ENCODE results near the gene ST6GAL1. TPM values are rescaled to one million over a fixed set of nuclear protein-coding genes. Genes with fewer than 3 reads are reported as not detected.

ST6GAL1 gene
- total and polyA plus RNA-seq, 4 experiments from 2014 or later, result 165 to 232 (median 197) TPM

- peaks cover 56% of the 10 kb centered on the region for H3K4me1 ChIP-seq (ENCODE audit: insufficient read depth, low read length)
- H3K4me3 Mint-ChIP-seq, result peak overlapping the region in 5 of 8 donors; percentile 29 to 66 (median 54)
Measured at GRCh38 chr3:187062526-187063177, 132.3 kb downstream of the ST6GAL1 start.

GRCh38 chr3:187063286-187064121 is 133.2 kb downstream of the ST6GAL1 start:
- peak overlapping the region; percentile 76 to 92 (median 87) for H3K27ac Mint-ChIP-seq
- peak overlapping the region in 6 of 8 donors; percentile 29 to 66 (median 54) for H3K4me3 Mint-ChIP-seq
- no peak overlapping the region for H3K4me3 ChIP-seq (ENCODE audit: low read length in 2 of 2)
- no peaks in the 10 kb centered on the region for H3K9me3 ChIP-seq (ENCODE audit: control insufficient read depth in 1 of 2, low read length in 2 of 2)
- peaks cover 59% of the 10 kb centered on the region for H3K4me1 ChIP-seq (ENCODE audit: insufficient read depth, low read length)
- no peaks in the 10 kb centered on the region for H3K27me3 ChIP-seq (ENCODE audit: insufficient read depth, low read length)
- peak overlapping the region; percentile 31 for H3K27ac ChIP-seq (ENCODE audit: low read depth, low read length)
- H3K36me3 Mint-ChIP-seq, result peaks cover 67 to 84% of the 10 kb centered on the region in 2 donors
- peak in 3 of 5 donors; percentile 11 to 29 (median 22) for DNase-seq
- intact Hi-C loops (cut with micrococcal nuclease), result loop anchor here (2.0 to 10.0 kb wide), 3 partner anchors 15 to 59 kb away; no protein-coding TSS in a partner anchor
- peaks cover 49 to 77% (median 63%) of the 10 kb centered on the region in 4 donors for H3K4me1 Mint-ChIP-seq
- H3K27me3 Mint-ChIP-seq, result no peaks in the 10 kb centered on the region
- ChIA-PET CTCF (ENCODE audit: partially characterized antibody) (interaction anchor here (1.1 to 6.2 kb wide), 3 partner anchors 154 to 218 kb away, joined by 3 to 42 read pairs (median 3); no protein-coding TSS in a partner anchor), POLR2A (ENCODE audit: partially characterized antibody) (interaction anchor here (0.9 to 6.6 kb wide), 4 partner anchors 36 to 214 kb away, joined by 3 to 39 read pairs (median 6); no protein-coding TSS in a partner anchor)
- no peaks in the 10 kb centered on the region for H3K9me3 Mint-ChIP-seq
- peaks cover 61% of the 10 kb centered on the region for H3K36me3 ChIP-seq (ENCODE audit: insufficient read depth, low read length)

More at GRCh38 chr3:187062526-187063177, 132.3 kb downstream of the ST6GAL1 start:
- ChIA-PET CTCF (ENCODE audit: partially characterized antibody) (interaction anchor here (1.2 kb wide), 1 partner anchor 154 kb away, joined by 3 read pairs; no protein-coding TSS in a partner anchor), POLR2A (ENCODE audit: partially characterized antibody) (interaction anchor here (0.9 to 1.8 kb wide), 2 partner anchors 35 to 213 kb away, joined by 3 to 10 read pairs; no protein-coding TSS in a partner anchor)
- peak overlapping the region; percentile 45 to 89 (median 87) for H3K27ac Mint-ChIP-seq
- Histone ChIP-seq H3K36me3 (ENCODE audit: insufficient read depth, low read length) (peaks cover 60% of the 10 kb centered on the region), H3K27me3 (ENCODE audit: insufficient read depth, low read length) (no peaks in the 10 kb centered on the region), H3K4me3 (ENCODE audit: low read length in 2 of 2) (no peak overlapping the region), H3K9me3 (ENCODE audit: control insufficient read depth in 1 of 2, low read length in 2 of 2) (no peaks in the 10 kb centered on the region), H3K27ac (ENCODE audit: low read depth, low read length) (peak overlapping the region; percentile 6)
- peaks cover 0 to 5% (median 0%) of the 10 kb centered on the region in 8 donors for H3K9me3 Mint-ChIP-seq
- peaks cover 50 to 80% (median 64%) of the 10 kb centered on the region in 4 donors for H3K4me1 Mint-ChIP-seq
- H3K27me3 Mint-ChIP-seq, result no peaks in the 10 kb centered on the region
- H3K36me3 Mint-ChIP-seq, result peaks cover 71 to 85% of the 10 kb centered on the region in 2 donors
- intact Hi-C loops (cut with micrococcal nuclease), result loop anchor here (2.0 to 10.0 kb wide), 3 partner anchors 14 to 58 kb away; no protein-coding TSS in a partner anchor
- DNase-seq, result no peak

DNA sequence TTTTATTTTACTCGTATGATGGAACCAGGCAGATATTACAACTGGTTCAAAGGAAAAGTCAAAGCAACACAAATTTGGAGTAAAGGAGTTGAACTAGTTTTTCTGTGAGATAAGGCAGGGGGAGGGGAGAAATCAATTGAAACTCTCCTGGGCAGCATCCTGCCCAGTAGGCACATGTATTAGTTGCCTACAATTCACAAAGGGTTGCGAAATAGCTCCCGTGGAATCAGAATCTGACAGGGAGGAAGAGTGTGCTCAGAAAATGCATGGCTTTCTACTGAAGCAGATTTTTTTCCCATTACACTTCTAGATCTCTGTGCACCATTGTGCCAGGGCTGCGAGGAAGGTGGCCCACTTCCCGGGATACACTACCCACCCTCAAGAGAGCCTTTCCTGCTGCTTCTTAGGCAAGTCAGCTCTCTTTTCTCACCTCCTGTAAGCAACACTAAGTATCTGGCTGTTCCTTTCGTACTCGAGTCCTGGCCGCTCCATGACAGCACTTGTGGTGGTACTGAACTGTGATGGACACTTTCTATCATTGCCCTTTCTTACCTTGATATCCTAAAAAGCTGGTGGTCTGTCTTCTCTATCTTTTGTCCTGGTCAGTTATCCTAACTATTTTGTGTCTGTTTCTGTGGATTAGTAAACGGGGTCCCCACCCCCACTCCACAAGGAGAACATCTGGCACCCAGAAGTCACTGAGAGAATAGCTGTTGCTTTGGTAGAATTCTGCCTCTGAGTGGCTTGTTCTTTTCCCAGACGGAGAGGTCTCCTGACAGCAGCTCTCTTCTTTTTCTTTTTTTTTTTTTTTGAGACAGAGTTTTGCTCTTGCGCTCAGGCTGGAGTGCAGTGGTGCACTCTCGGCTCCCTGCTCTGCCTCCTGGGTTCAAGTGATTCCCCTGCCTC is 134.1 kb downstream of the ST6GAL1 start:
- Mint-ChIP-seq H3K27me3 (no peaks in the 10 kb centered on the region), H3K27ac (peak overlapping the region; percentile 6 to 89 (median 87)), H3K36me3 (peaks cover 62 to 82% of the 10 kb centered on the region in 2 donors), H3K4me3 (peak overlapping the region in 1 of 8 donors; percentile 5), H3K9me3 (no peaks in the 10 kb centered on the region), H3K4me1 (peaks cover 45 to 72% (median 56%) of the 10 kb centered on the region in 4 donors)
- Histone ChIP-seq H3K27ac (ENCODE audit: low read depth, low read length) (peak overlapping the region; percentile 31), H3K9me3 (ENCODE audit: control insufficient read depth in 1 of 2, low read length in 2 of 2) (no peaks in the 10 kb centered on the region), H3K27me3 (ENCODE audit: insufficient read depth, low read length) (no peaks in the 10 kb centered on the region), H3K4me3 (ENCODE audit: low read length in 2 of 2) (no peak overlapping the region), H3K36me3 (ENCODE audit: insufficient read depth, low read length) (peaks cover 55% of the 10 kb centered on the region), H3K4me1 (ENCODE audit: insufficient read depth, low read length) (peaks cover 52% of the 10 kb centered on the region)
- no peak for DNase-seq
- ChIA-PET CTCF (ENCODE audit: partially characterized antibody) (interaction anchor here (0.7 to 6.2 kb wide), 9 partner anchors 34 to 219 kb away, joined by 3 to 42 read pairs (median 3); partner anchors contain the start of gene RPL39L), POLR2A (ENCODE audit: partially characterized antibody) (interaction anchor here (0.6 to 6.6 kb wide), 3 partner anchors 38 to 133 kb away, joined by 3 to 39 read pairs (median 4); no protein-coding TSS in a partner anchor)
- intact Hi-C loops (cut with micrococcal nuclease), result loop anchor here (10.0 kb wide), 1 partner anchor 60 kb away; no protein-coding TSS in a partner anchor

GRCh38 chr3:187066228-187066995 is 136.1 kb downstream of the ST6GAL1 start:
- POLR2A ChIA-PET (ENCODE audit: partially characterized antibody), result interaction anchor here (0.7 to 6.6 kb wide), 4 partner anchors 35 to 217 kb away, joined by 3 to 39 read pairs (median 6); no protein-coding TSS in a partner anchor
- peaks cover 59 to 79% of the 10 kb centered on the region in 2 donors for H3K36me3 Mint-ChIP-seq
- Histone ChIP-seq H3K9me3 (ENCODE audit: control insufficient read depth in 1 of 2, low read length in 2 of 2) (no peaks in the 10 kb centered on the region), H3K36me3 (ENCODE audit: insufficient read depth, low read length) (peaks cover 62% of the 10 kb centered on the region), H3K4me3 (ENCODE audit: low read length in 2 of 2) (no peak overlapping the region), H3K27ac (ENCODE audit: low read depth, low read length) (no peak overlapping the region), H3K27me3 (ENCODE audit: insufficient read depth, low read length) (no peaks in the 10 kb centered on the region), H3K4me1 (ENCODE audit: insufficient read depth, low read length) (peaks cover 46% of the 10 kb centered on the region)
- H3K27ac Mint-ChIP-seq, result peak overlapping the region; percentile 44 to 94 (median 85)
- intact Hi-C loops (cut with micrococcal nuclease), result loop anchor here (1.0 to 10.0 kb wide), 3 partner anchors 62 to 217 kb away; partner anchors contain the start of gene ST6GAL1
- DNase-seq, result peak; percentile 38 to 76 (median 56)
- peaks cover 0 to 2% (median 0%) of the 10 kb centered on the region in 8 donors for H3K9me3 Mint-ChIP-seq
- CTCF ChIA-PET (ENCODE audit: partially characterized antibody), result interaction anchor here (0.5 to 6.2 kb wide), 23 partner anchors 9 to 243 kb away, joined by 3 to 42 read pairs (median 4); partner anchors contain the start of gene RPL39L
- no peak overlapping the region for H3K4me3 Mint-ChIP-seq
- peaks cover 48 to 61% (median 54%) of the 10 kb centered on the region in 4 donors for H3K4me1 Mint-ChIP-seq
- H3K27me3 Mint-ChIP-seq, result no peaks in the 10 kb centered on the region

DNA sequence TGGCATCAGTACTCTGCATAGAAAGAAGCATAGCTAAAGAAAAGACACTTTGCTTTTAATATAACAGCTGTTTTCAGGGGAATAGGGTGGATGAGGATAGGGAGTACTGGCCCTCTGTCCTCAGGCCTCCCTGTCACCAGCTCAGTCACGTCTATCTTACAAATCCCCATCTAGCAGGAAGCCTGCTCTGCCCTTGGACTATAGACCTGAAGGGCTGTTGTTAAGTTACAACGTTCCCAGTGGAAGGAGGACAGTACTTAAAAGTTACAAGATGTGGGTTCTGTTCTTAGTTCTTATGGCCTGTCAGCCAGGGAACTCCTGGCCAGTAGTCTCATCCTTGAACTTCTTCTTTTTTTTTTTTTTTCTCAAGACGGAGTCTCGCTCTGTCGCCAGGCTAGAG is 138.5 kb downstream of the ST6GAL1 start:
- peaks cover 28 to 50% (median 36%) of the 10 kb centered on the region in 4 donors for H3K4me1 Mint-ChIP-seq
- CTCF ChIA-PET (ENCODE audit: partially characterized antibody), result interaction anchor here (0.7 to 6.2 kb wide), 5 partner anchors 38 to 218 kb away, joined by 3 to 42 read pairs (median 7); no protein-coding TSS in a partner anchor

More for the DNA sequence above, 138.5 kb downstream of the ST6GAL1 start:
- Mint-ChIP-seq H3K27ac (peak overlapping the region in 2 of 7 donors; percentile 46 to 79), H3K36me3 (peaks cover 51 to 77% of the 10 kb centered on the region in 2 donors), H3K4me3 (no peak overlapping the region), H3K9me3 (peaks cover 0 to 2% (median 0%) of the 10 kb centered on the region in 8 donors), H3K27me3 (no peaks in the 10 kb centered on the region)
- intact Hi-C loops (cut with micrococcal nuclease), result loop anchor here (10.0 kb wide), 1 partner anchor 64 kb away; no protein-coding TSS in a partner anchor
- Histone ChIP-seq H3K4me1 (ENCODE audit: insufficient read depth, low read length) (peaks cover 35% of the 10 kb centered on the region), H3K36me3 (ENCODE audit: insufficient read depth, low read length) (peaks cover 67% of the 10 kb centered on the region), H3K9me3 (ENCODE audit: control insufficient read depth in 1 of 2, low read length in 2 of 2) (no peaks in the 10 kb centered on the region), H3K27ac (ENCODE audit: low read depth, low read length) (no peak overlapping the region), H3K27me3 (ENCODE audit: insufficient read depth, low read length) (no peaks in the 10 kb centered on the region), H3K4me3 (ENCODE audit: low read length in 2 of 2) (no peak overlapping the region)
- DNase-seq, result no peak
- POLR2A ChIA-PET (ENCODE audit: partially characterized antibody), result interaction anchor here (1.5 to 6.6 kb wide), 2 partner anchors 33 to 42 kb away, joined by 5 to 39 read pairs; no protein-coding TSS in a partner anchor

Measured in CD4-positive, alpha-beta memory T cell (primary cell).